ENCODE data around the gene ZNF324B.

DNA sequence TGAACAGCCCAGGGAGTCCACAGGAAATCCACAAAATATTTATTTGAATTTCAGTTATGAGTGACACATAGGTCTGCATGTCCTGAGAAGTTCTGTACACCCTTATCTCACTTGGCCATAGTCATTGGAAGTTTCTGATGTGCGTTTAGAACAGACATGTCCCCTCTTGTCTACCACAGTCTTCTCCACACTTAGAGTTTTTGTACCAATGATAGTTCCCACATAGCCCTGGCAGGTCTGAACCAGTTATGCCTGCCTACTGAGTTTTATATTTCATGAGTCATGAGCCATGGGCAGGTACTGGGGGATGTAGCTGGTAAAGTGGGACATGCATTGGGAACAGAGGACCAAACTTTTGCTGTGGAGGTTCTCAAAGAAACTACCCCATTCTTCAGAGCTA is 22.8 kb upstream of the ZNF324B start:
- TF ChIP-seq, protein P1, sequence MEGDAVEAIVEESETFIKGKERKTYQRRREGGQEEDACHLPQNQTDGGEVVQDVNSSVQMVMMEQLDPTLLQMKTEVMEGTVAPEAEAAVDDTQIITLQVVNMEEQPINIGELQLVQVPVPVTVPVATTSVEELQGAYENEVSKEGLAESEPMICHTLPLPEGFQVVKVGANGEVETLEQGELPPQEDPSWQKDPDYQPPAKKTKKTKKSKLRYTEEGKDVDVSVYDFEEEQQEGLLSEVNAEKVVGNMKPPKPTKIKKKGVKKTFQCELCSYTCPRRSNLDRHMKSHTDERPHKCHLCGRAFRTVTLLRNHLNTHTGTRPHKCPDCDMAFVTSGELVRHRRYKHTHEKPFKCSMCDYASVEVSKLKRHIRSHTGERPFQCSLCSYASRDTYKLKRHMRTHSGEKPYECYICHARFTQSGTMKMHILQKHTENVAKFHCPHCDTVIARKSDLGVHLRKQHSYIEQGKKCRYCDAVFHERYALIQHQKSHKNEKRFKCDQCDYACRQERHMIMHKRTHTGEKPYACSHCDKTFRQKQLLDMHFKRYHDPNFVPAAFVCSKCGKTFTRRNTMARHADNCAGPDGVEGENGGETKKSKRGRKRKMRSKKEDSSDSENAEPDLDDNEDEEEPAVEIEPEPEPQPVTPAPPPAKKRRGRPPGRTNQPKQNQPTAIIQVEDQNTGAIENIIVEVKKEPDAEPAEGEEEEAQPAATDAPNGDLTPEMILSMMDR (IDR thresholded peaks at IDR 0.05; ENCODE audit: borderline replicate concordance, extremely low read depth, low read length, poor library complexity, severe bottlenecking): no peak
- TF ChIP-seq EZH2 (IDR thresholded peaks at IDR 0.05; ENCODE audit: borderline replicate concordance, low read depth, low read length, severe bottlenecking): no peak

Data from DND-41 (cell line).